IMR-90 (cell line): Measurements from ENCODE around the gene GH2. TPM values are rescaled to one million over a fixed set of nuclear protein-coding genes. Genes with fewer than 3 reads are reported as not detected.
A peak's percentile ranks its signal among the peaks of the same experiment; 100 is the strongest.
"Not testable (repeated sequence)": the region's sequence is repeated elsewhere in the genome, so short reads cannot be mapped to it uniquely, and the experiment has no call there.

ENCODE experiments used
- ATAC-seq: fragments of 200-7000 bp; cut with Tn5 transposase; 2 replicates; pipeline ENCODE4 v1.9.1; 2020; ENCODE audit warnings: low read depth, mild to moderate bottlenecking, moderate library complexity
- BruUV-seq: library from RNA; stranded (reverse); fragments of 400-500 nt; replicated peaks from 2 replicates; lab custom pipeline; 2021; lab: Mats Ljungman, UMichigan
- CTCF ChIA-PET: fragments of 300-600 bp; formaldehyde crosslinking; extraction: SDS; loops from one replicate; lab custom pipeline; 2021; ENCODE audit warnings: antibody characterized with exemption; lab: Yijun Ruan, JAX
- POLR2A ChIA-PET: fragments of 300-600 bp; sonication (Branson Sonifier 250); formaldehyde crosslinking; loops from one replicate; lab custom pipeline; 2022; ENCODE audit warnings: antibody characterized with exemption; ENCODE audit not compliant: unreplicated experiment; lab: Charles Lee
- DNase-seq: peaks from one replicate; pipeline ENCODE4 v3.0.0; 2013
- H2AFZ ChIP-seq: replicated peaks from 2 replicates; pipeline ENCODE3; 2013; ENCODE audit warnings: low read length, mild to moderate bottlenecking; ENCODE audit not compliant: poor library complexity
- H2AK5ac ChIP-seq: 2 replicates; pipeline ENCODE4 v1.6.1; 2013; ENCODE audit warnings: low read depth, low read length, inconsistent platforms
- H2AK9ac ChIP-seq: replicated peaks from 2 replicates; pipeline ENCODE3; 2013; ENCODE audit warnings: mild to moderate bottlenecking, low read depth, low read length, moderate library complexity; ENCODE audit not compliant: poor library complexity
- H2BK120ac ChIP-seq: 2 replicates; pipeline ENCODE4 v1.6.1; 2013; ENCODE audit warnings: low read depth, low read length, inconsistent platforms
- H2BK15ac ChIP-seq: 3 replicates; pipeline ENCODE4 v1.6.1; 2013; ENCODE audit warnings: low read depth, low read length, inconsistent platforms
- H2BK20ac ChIP-seq: 2 replicates; pipeline ENCODE4 v1.6.1; 2013; ENCODE audit warnings: low read depth, mild to moderate bottlenecking, inconsistent platforms, low read length, moderate library complexity
- H2BK5ac ChIP-seq: 2 replicates; pipeline ENCODE4 v1.6.1; 2013; ENCODE audit warnings: mild to moderate bottlenecking, low read depth, low read length, inconsistent platforms; ENCODE audit not compliant: poor library complexity, severe bottlenecking
- H3K14ac ChIP-seq: replicated peaks from 2 replicates; pipeline ENCODE4 v1.6.1; 2013; ENCODE audit warnings: low read depth, low read length, inconsistent platforms
- H3K18ac ChIP-seq: 2 replicates; pipeline ENCODE4 v1.6.1; 2013; ENCODE audit warnings: low read depth, low read length, control low read depth
- H3K23ac ChIP-seq: 2 replicates; pipeline ENCODE4 v1.6.1; 2013; ENCODE audit warnings: low read depth, low read length, inconsistent platforms
- H3K27ac ChIP-seq: 2 replicates; pipeline ENCODE4 v1.5.1; 2013; ENCODE audit warnings: mild to moderate bottlenecking, control low read depth, low read length; ENCODE audit not compliant: insufficient read depth
- H3K27me3 ChIP-seq: 2 replicates; pipeline ENCODE4 v1.6.1; 2013; ENCODE audit warnings: low read length; ENCODE audit not compliant: control insufficient read depth, insufficient read depth
- H3K36me3 ChIP-seq: 2 replicates; pipeline ENCODE4 v1.6.1; 2013; ENCODE audit warnings: low read length, mixed read lengths; ENCODE audit not compliant: control insufficient read depth, insufficient read depth
- H3K4ac ChIP-seq: 2 replicates; pipeline ENCODE4 v1.6.1; 2013; ENCODE audit warnings: low read depth, low read length, inconsistent platforms
- H3K4me1 ChIP-seq: 2 replicates; pipeline ENCODE4 v1.6.1; 2013; ENCODE audit warnings: low read length, mixed read lengths; ENCODE audit not compliant: control insufficient read depth, insufficient read depth
- H3K4me2 ChIP-seq: 2 replicates; pipeline ENCODE4 v1.6.1; 2013; ENCODE audit warnings: low read depth, mild to moderate bottlenecking, control low read depth, low read length, moderate library complexity
- H3K4me3 ChIP-seq: 2 replicates; pipeline ENCODE4 v1.5.1; 2013; ENCODE audit warnings: low read depth, mild to moderate bottlenecking, control low read depth, low read length, moderate library complexity; ENCODE audit not compliant: insufficient read depth
- H3K56ac ChIP-seq: 2 replicates; pipeline ENCODE4 v1.6.1; 2013; ENCODE audit warnings: low read length, inconsistent platforms; ENCODE audit not compliant: insufficient read depth; ENCODE audit errors: extremely low read depth
- H3K79me1 ChIP-seq, 2 experiments: 2 replicates each; pipeline ENCODE4 v1.6.1; 2013; ENCODE audit warnings: low read length in 2 of 2, inconsistent platforms in 1 of 2, low read depth in 1 of 2
- H3K9ac ChIP-seq: 2 replicates; pipeline ENCODE4 v1.6.1; 2013; ENCODE audit warnings: low read depth, low read length, control low read depth
- H3K9me1 ChIP-seq: 2 replicates; pipeline ENCODE4 v1.6.1; 2013; ENCODE audit warnings: low read length, inconsistent platforms; ENCODE audit not compliant: insufficient read depth
- H3K9me3 ChIP-seq: 2 replicates; pipeline ENCODE4 v1.6.1; 2013; ENCODE audit warnings: low read length; ENCODE audit not compliant: control insufficient read depth, insufficient read depth
- H4K20me1 ChIP-seq: 2 replicates; pipeline ENCODE4 v1.6.1; 2013; ENCODE audit warnings: low read length, inconsistent platforms; ENCODE audit not compliant: insufficient read depth
- H4K5ac ChIP-seq: 2 replicates; pipeline ENCODE4 v1.6.1; 2013; ENCODE audit warnings: mild to moderate bottlenecking, low read depth, low read length, control low read depth
- H4K8ac ChIP-seq, 2 experiments: 2 replicates each; pipeline ENCODE4 v1.6.1; 2013; ENCODE audit warnings: low read depth in 2 of 2, low read length in 2 of 2, control low read depth in 1 of 2, inconsistent platforms in 1 of 2
- H4K91ac ChIP-seq: 2 replicates; pipeline ENCODE4 v1.6.1; 2013; ENCODE audit warnings: low read depth, low read length, inconsistent platforms; ENCODE audit not compliant: insufficient read depth
- WGBS, 2 experiments: methylation state at CpG; one replicate each; pipeline versions ENCODE4 v1.1.5 to v1.1.7; 2013; ENCODE audit warnings: missing lambda C conversion rate in 2 of 2; ENCODE audit not compliant: insufficient read length in 1 of 2; ENCODE audit errors: extremely low coverage in 2 of 2; 5-methylcytosine and 5-hydroxymethylcytosine counted together
- dilution Hi-C: fragments of 300-500 bp; cut with HindIII; formaldehyde crosslinking; loops from one replicate; pipeline ENCODE4 v1.14.3; 2018; ENCODE audit warnings: low sequenced_read_pairs; ENCODE audit not compliant: unreplicated experiment
- in situ Hi-C: fragments of 300-500 bp; cut with MboI; formaldehyde crosslinking; loops from 3 replicates; pipeline ENCODE4 v1.14.3; 2019; ENCODE audit warnings: low sequenced_read_pairs, inconsistent platforms, mixed read lengths
- intact Hi-C: fragments of 100-400 bp; cut with micrococcal nuclease; formaldehyde crosslinking; loops from 2 replicates; pipeline ENCODE4 v1.10.0; 2022
- polyA plus RNA-seq, 3 experiments: library from polyadenylated mRNA; depleted of rRNA; stranded (reverse); fragments of >200 nt; gene quantifications; 2 replicates each; pipeline ENCODE4 v1.2.3, GENCODE V29; 2012; ENCODE audit warnings: low replicate concordance in 1 of 3
- total RNA-seq: library from RNA; depleted of rRNA; stranded (reverse); fragments of >200 nt; gene quantifications from 2 replicates; pipeline ENCODE4 v1.2.3, GENCODE V29; 2012
- TF ChIP-seq, protein P1 (sequence below): conservative IDR thresholded peaks from 2 replicates; pipeline ENCODE4 v1.5.1; 2012; ENCODE audit warnings: mild to moderate bottlenecking, low read depth, low read length, improper control_type of control experiment

Gene GH2
- total and polyA plus RNA-seq, 2 of the 4 experiments (the other 2 are of a cell fraction) = not detected

DNA sequence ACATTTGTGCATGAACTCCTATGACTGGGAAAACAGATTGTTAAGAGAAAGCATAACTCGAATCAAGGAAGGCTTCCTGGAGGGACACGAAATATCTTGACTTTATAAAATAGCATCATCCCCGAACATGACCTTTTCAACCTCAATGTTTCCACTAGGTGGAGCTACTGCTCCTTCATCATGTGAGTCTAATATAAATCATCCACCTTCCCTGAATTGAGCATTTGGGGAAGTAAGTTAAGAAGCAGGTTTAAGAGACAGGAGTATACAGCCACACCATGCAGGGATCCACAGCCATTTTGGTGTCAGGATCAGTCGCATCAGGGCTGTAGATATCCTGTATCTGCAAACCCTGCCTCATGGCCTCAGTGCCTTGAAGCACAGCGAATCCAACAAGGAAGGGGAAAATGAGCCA lies 22.1 kb upstream of the GH2 start:
- H3K9ac ChIP-seq, H2AK9ac ChIP-seq, DNase-seq, H3K4me3 ChIP-seq, BruUV-seq, H3K4ac ChIP-seq, H3K9me3 ChIP-seq, H2BK5ac ChIP-seq, H2BK15ac ChIP-seq, H2BK120ac ChIP-seq, H3K4me2 ChIP-seq, in situ Hi-C loops, H3K27ac ChIP-seq, H3K36me3 ChIP-seq, intact Hi-C loops, H4K5ac ChIP-seq, H2AK5ac ChIP-seq, H3K14ac ChIP-seq, H3K79me1 ChIP-seq, H4K8ac ChIP-seq, H4K20me1 ChIP-seq, H3K23ac ChIP-seq, H3K56ac ChIP-seq, H3K4me1 ChIP-seq, H4K91ac ChIP-seq, H2AFZ ChIP-seq, H2BK20ac ChIP-seq, H3K18ac ChIP-seq, dilution Hi-C loops, H3K9me1 ChIP-seq, POLR2A ChIA-PET: not testable (repeated sequence)
- CTCF ChIA-PET = interaction anchor here (0.7 kb wide), 1 partner anchor 16 kb away, joined by 6 read pairs; no protein-coding TSS in a partner anchor
- ATAC-seq = peak; percentile 75
- WGBS, 2 experiments = no CpG with 5 or more reads among the region's 5 CpGs
- peaks cover 35% of the 10 kb centered on the region for H3K27me3 ChIP-seq
- TF ChIP-seq, protein P1, sequence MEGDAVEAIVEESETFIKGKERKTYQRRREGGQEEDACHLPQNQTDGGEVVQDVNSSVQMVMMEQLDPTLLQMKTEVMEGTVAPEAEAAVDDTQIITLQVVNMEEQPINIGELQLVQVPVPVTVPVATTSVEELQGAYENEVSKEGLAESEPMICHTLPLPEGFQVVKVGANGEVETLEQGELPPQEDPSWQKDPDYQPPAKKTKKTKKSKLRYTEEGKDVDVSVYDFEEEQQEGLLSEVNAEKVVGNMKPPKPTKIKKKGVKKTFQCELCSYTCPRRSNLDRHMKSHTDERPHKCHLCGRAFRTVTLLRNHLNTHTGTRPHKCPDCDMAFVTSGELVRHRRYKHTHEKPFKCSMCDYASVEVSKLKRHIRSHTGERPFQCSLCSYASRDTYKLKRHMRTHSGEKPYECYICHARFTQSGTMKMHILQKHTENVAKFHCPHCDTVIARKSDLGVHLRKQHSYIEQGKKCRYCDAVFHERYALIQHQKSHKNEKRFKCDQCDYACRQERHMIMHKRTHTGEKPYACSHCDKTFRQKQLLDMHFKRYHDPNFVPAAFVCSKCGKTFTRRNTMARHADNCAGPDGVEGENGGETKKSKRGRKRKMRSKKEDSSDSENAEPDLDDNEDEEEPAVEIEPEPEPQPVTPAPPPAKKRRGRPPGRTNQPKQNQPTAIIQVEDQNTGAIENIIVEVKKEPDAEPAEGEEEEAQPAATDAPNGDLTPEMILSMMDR = 0 out of 2 replicates have a peak, but pooled peaks have one; percentile 8

DNA sequence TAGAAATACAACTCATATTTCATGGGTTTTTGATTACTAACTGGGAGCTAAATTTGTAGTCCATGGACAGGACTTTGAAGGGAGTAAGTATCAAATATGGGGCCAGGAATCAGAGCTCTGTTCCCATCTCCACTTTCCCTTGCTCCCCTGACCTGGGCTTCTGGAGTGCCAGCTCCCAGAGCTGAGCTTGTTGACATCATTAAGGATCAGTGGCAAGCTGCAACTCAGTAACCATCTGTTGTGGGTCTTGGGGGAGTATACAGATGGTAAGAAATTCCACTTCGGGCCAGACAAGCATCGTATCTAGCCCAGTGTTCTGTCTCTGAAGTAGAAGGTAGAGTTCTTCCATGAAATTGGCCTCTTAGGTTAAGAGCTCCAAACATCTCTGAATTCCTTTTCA lies 20.2 kb upstream of the GH2 start:
- H2BK15ac ChIP-seq, H4K8ac ChIP-seq, CTCF ChIA-PET, H3K4me3 ChIP-seq, H3K4me2 ChIP-seq, H3K9me1 ChIP-seq, H3K4me1 ChIP-seq, H2AK5ac ChIP-seq, POLR2A ChIA-PET, H3K14ac ChIP-seq, H3K27ac ChIP-seq, dilution Hi-C loops, DNase-seq, BruUV-seq, H4K20me1 ChIP-seq, H3K9ac ChIP-seq, H3K79me1 ChIP-seq, H3K36me3 ChIP-seq, ATAC-seq, H4K91ac ChIP-seq, H3K23ac ChIP-seq, H2BK20ac ChIP-seq, H2AFZ ChIP-seq, in situ Hi-C loops, H2AK9ac ChIP-seq, H4K5ac ChIP-seq, intact Hi-C loops, H3K4ac ChIP-seq, H3K18ac ChIP-seq, H3K9me3 ChIP-seq, H2BK5ac ChIP-seq, H2BK120ac ChIP-seq, H3K56ac ChIP-seq: not testable (repeated sequence)
- peaks cover 33% of the 10 kb centered on the region for H3K27me3 ChIP-seq
- no CpG with 5 or more reads among the region's 2 CpGs for WGBS, 2 experiments
